ENCODE data around the gene CAPN9.

CAPN9 gene

GRCh38 chr1:230831771-230832170 lies 84.6 kb downstream of the CAPN9 start:
- H3K27ac ChIP-seq (ENCODE audit: extremely low read depth, low read depth, low read length), result no peak overlapping the region
- H3K4me1 ChIP-seq (ENCODE audit: control insufficient read depth, insufficient read depth, low read length), result no peaks in the 10 kb centered on the region
- no peak overlapping the region for H3K4me3 ChIP-seq (ENCODE audit: low read depth, low read length)
- no peaks in the 10 kb centered on the region for H3K36me3 ChIP-seq (ENCODE audit: control insufficient read depth in 2 of 2, insufficient read depth in 1 of 2, low read length in 2 of 2)
- CTCF ChIA-PET, result interaction anchor here (0.6 to 1.0 kb wide), 3 partner anchors 33 to 45 kb away, joined by 3 to 4 read pairs (median 3); no protein-coding TSS in a partner anchor
- TF ChIP-seq ZNF777 (tag by site-specific recombination; IDR thresholded peaks at IDR 0.05; ENCODE audit: borderline replicate concordance) (no peak), ZNF202 (tag by site-specific recombination; IDR thresholded peaks at IDR 0.05; ENCODE audit: borderline replicate concordance) (no peak), ZNF791 (tag by site-specific recombination; IDR thresholded peaks at IDR 0.05) (no peak), ZNF10 (tag by site-specific recombination; IDR thresholded peaks at IDR 0.05) (no peak), ZNF404 (tag by site-specific recombination; IDR thresholded peaks at IDR 0.05) (no peak), ZNF521 (tag by site-specific recombination; IDR thresholded peaks at IDR 0.05) (no peak), ZSCAN18 (tag by site-specific recombination; IDR thresholded peaks at IDR 0.05) (no peak), ZNF24 (tag by site-specific recombination; IDR thresholded peaks at IDR 0.05) (no peak), ZNF140 (tag by site-specific recombination; IDR thresholded peaks at IDR 0.05) (no peak), HIC1 (tag by site-specific recombination; IDR thresholded peaks at IDR 0.05) (no peak), KLF9 (tag by site-specific recombination; IDR thresholded peaks at IDR 0.05; ENCODE audit: low read depth) (no peak), ZNF423 (tag by site-specific recombination; IDR thresholded peaks at IDR 0.05) (no peak), ZNF37A (tag by site-specific recombination; IDR thresholded peaks at IDR 0.05) (no peak), HOXA7 (CRISPR knock-in tag; IDR thresholded peaks at IDR 0.05; ENCODE audit: borderline replicate concordance) (no peak)
- H3K9me3 ChIP-seq (ENCODE audit: control insufficient read depth, insufficient read depth, low read depth, low read length), result no peaks in the 10 kb centered on the region
- POLR2A ChIA-PET, result no interaction called here

- ChIA-PET POLR2A (no interaction called here), CTCF (interaction anchor here (0.6 kb wide), 1 partner anchor 44 kb away, joined by 3 read pairs; no protein-coding TSS in a partner anchor)
- H3K4me3 ChIP-seq (ENCODE audit: low read depth, low read length), result no peak overlapping the region
- no peaks in the 10 kb centered on the region for H3K36me3 ChIP-seq (ENCODE audit: control insufficient read depth in 2 of 2, insufficient read depth in 1 of 2, low read length in 2 of 2)
- H3K9me3 ChIP-seq (ENCODE audit: control insufficient read depth, insufficient read depth, low read depth, low read length), result no peaks in the 10 kb centered on the region
- H3K27ac ChIP-seq (ENCODE audit: extremely low read depth, low read depth, low read length), result no peak overlapping the region
- H3K4me1 ChIP-seq (ENCODE audit: control insufficient read depth, insufficient read depth, low read length), result no peaks in the 10 kb centered on the region
- TF ChIP-seq ZNF214 (tag by site-specific recombination; IDR thresholded peaks at IDR 0.05; ENCODE audit: borderline replicate concordance) (no peak), ZSCAN30 (tag by site-specific recombination; IDR thresholded peaks at IDR 0.05) (no peak), ZNF654 (tag by site-specific recombination; IDR thresholded peaks at IDR 0.05; ENCODE audit: low read depth) (no peak), ZNF416 (tag by site-specific recombination; IDR thresholded peaks at IDR 0.05) (no peak), ZNF184 (tag by site-specific recombination; IDR thresholded peaks at IDR 0.05) (no peak), SALL2 (tag by site-specific recombination; IDR thresholded peaks at IDR 0.05; ENCODE audit: borderline replicate concordance) (no peak), GFI1B (tag by site-specific recombination; IDR thresholded peaks at IDR 0.05) (no peak), ZNF529 (tag by site-specific recombination; IDR thresholded peaks at IDR 0.05; ENCODE audit: insufficient replicate concordance) (no peak), ATF2 (tag by site-specific recombination; IDR thresholded peaks at IDR 0.05; ENCODE audit: low read depth) (no peak), ZNF549 (tag by site-specific recombination; IDR thresholded peaks at IDR 0.05) (no peak), ZBTB8A (tag by site-specific recombination; IDR thresholded peaks at IDR 0.05) (no peak), ZNF433 (tag by site-specific recombination; IDR thresholded peaks at IDR 0.05; ENCODE audit: low read depth) (no peak), OVOL3 (tag by site-specific recombination; IDR thresholded peaks at IDR 0.05) (no peak), ZNF280C (tag by site-specific recombination; IDR thresholded peaks at IDR 0.05) (no peak), TRIM28 (IDR thresholded peaks at IDR 0.05; ENCODE audit: borderline replicate concordance, low read length) (no peak)
Measured at GRCh38 chr1:230832476-230832875, 85.3 kb downstream of the CAPN9 start.
